Spleen (tissue), 11 donors: ENCODE measurements around the gene MTNR1B. TPM values are rescaled to one million over a fixed set of nuclear protein-coding genes. Genes with fewer than 3 reads are reported as not detected.

Experiments
- DNase-seq: peaks from one replicate; pipeline ENCODE4 v3.0.0-alpha.2; 2020
- H3K27ac ChIP-seq, 8 donors: fragments of 200-600 bp; sonication (generic) in 7 of 8; 1 replicate in 4 of 8; 2 replicates in 4 of 8; pipeline versions ENCODE4 v1.5.0 to v1.8.0; 2016 to 2021; ENCODE audit warnings: inconsistent platforms in 4 of 8, mild to moderate bottlenecking in 4 of 8, moderate library complexity in 1 of 8
- H3K27me3 ChIP-seq, 7 donors: fragments of 200-600 bp; sonication (generic) in 6 of 7; replicated peaks in 1 of 7; 1 replicate in 4 of 7; 2 replicates in 3 of 7; pipeline versions ENCODE4 v1.5.0 to v1.8.0; 2016 to 2021; ENCODE audit warnings: inconsistent platforms in 3 of 7, mild to moderate bottlenecking in 1 of 7
- H3K36me3 ChIP-seq, 6 donors: fragments of 200-600 bp; sonication (generic) in 5 of 6; 1 replicate in 4 of 6; 2 replicates in 2 of 6; pipeline versions ENCODE4 v1.5.0 to v1.8.0; 2016 to 2021; ENCODE audit warnings: inconsistent platforms in 2 of 6
- H3K4me1 ChIP-seq, 6 donors: fragments of 200-600 bp; sonication (generic) in 5 of 6; 1 replicate in 3 of 6; 2 replicates in 3 of 6; pipeline versions ENCODE4 v1.5.0 to v1.8.0; 2016 to 2021; ENCODE audit warnings: inconsistent platforms in 3 of 6
- H3K4me3 ChIP-seq, 8 donors: fragments of 200-600 bp; sonication (generic) in 7 of 8; 1 replicate in 4 of 8; 2 replicates in 4 of 8; pipeline versions ENCODE4 v1.5.0 to v1.8.0; 2016 to 2021; ENCODE audit warnings: inconsistent platforms in 4 of 8, mild to moderate bottlenecking in 4 of 8, moderate library complexity in 2 of 8
- H3K9me3 ChIP-seq, 8 donors: fragments of 200-600 bp; sonication (generic) in 7 of 8; 1 replicate in 4 of 8; 2 replicates in 4 of 8; pipeline versions ENCODE4 v1.5.0 to v1.8.0; 2016 to 2021; ENCODE audit warnings: inconsistent platforms in 4 of 8
- POLR2A ChIP-seq, 3 donors: fragments of 450-650 bp; IDR thresholded peaks; one replicate each; pipeline ENCODE4 v1.5.1; 2017; ENCODE audit warnings: antibody characterized with exemption in 3 of 3, mild to moderate bottlenecking in 1 of 3
- POLR2AphosphoS5 ChIP-seq, 3 donors: sonication (generic); formaldehyde crosslinking; IDR thresholded peaks; one replicate each; pipeline ENCODE4 v1.5.1; 2017; ENCODE audit warnings: antibody characterized with exemption in 3 of 3
- WGBS, 5 donors: extraction: QIAGEN DNeasy Blood & Tissue Kit in 3 of 5; methylation state at CpG; one replicate each; pipeline versions ENCODE4 v1.1.5 to v1.1.7; 2013 to 2018; 5-methylcytosine and 5-hydroxymethylcytosine counted together
- intact Hi-C: fragments of 100-400 bp; cut with DNase I; formaldehyde crosslinking; loops from one replicate; pipeline ENCODE4 v1.15.0; 2023; ENCODE audit warnings: low total_unique reads
- polyA plus RNA-seq, 3 donors: library from polyadenylated mRNA; stranded (reverse); fragments of 200-250 nt; gene quantifications; one replicate each; pipeline ENCODE4 v1.2.1, GENCODE V29; 2013
- total RNA-seq, 7 donors: library from RNA; depleted of rRNA in 3 of 7; stranded (reverse); fragments of >200 nt in 3 of 7; fragmentation: NEBNext Ultra II Directional in 4 of 7; extraction: Animal tissue kit (Norgen Biotek cat#: 25700) in 4 of 7; gene quantifications; one replicate each; pipeline versions ENCODE4 v1.1.0 to v1.2.1, GENCODE V29; 2016 to 2021
- TF ChIP-seq, protein P1 (sequence below), 11 experiments: fragments of 200-600 bp in 7 of 11; fragments of 450-650 bp in 4 of 11; sonication (generic) in 4 of 11; IDR thresholded peaks in 8 of 11; conservative IDR thresholded peaks in 3 of 11; 1 replicate in 7 of 11; 2 replicates in 4 of 11; pipeline versions ENCODE4 v1.4.0 to v1.8.0; 2016 to 2021; ENCODE audit warnings: antibody characterized with exemption in 11 of 11, inconsistent platforms in 4 of 11, mild to moderate bottlenecking in 1 of 11
- donor health status: healthy with polysubstance abuse.
- donor health status: DM: no; HTN: no; CAD: no; lungs with moderate emphysema.
- donor health status: DM: no; HTN: no; CAD: no.
- donor health status: Bipolar disorder and iron deficiency.
- donor health status: healthy.
- donor health status: DM: no; HTN: no; CAD: no.
- donor health status: DM: yes; HTN: yes; CAD: no.

The MTNR1B gene
- total and polyA plus RNA-seq, 10 donors = not detected

GRCh38 chr11:93024369-93024768 is 54.9 kb downstream of the MTNR1B start:
- Histone ChIP-seq H3K4me1 (no peaks in the 10 kb centered on the region), H3K4me3 (no peak overlapping the region), H3K36me3 (no peaks in the 10 kb centered on the region), H3K27ac (no peak overlapping the region), H3K9me3 (no peaks in the 10 kb centered on the region), H3K27me3 (no peaks in the 10 kb centered on the region)
- intact Hi-C loops = no loop called here
- no peak for DNase-seq
- WGBS, 5 donors = 45 to 54% (median 50%) methylated on average over 1 of the region's 1 CpG
- TF ChIP-seq, protein P1, sequence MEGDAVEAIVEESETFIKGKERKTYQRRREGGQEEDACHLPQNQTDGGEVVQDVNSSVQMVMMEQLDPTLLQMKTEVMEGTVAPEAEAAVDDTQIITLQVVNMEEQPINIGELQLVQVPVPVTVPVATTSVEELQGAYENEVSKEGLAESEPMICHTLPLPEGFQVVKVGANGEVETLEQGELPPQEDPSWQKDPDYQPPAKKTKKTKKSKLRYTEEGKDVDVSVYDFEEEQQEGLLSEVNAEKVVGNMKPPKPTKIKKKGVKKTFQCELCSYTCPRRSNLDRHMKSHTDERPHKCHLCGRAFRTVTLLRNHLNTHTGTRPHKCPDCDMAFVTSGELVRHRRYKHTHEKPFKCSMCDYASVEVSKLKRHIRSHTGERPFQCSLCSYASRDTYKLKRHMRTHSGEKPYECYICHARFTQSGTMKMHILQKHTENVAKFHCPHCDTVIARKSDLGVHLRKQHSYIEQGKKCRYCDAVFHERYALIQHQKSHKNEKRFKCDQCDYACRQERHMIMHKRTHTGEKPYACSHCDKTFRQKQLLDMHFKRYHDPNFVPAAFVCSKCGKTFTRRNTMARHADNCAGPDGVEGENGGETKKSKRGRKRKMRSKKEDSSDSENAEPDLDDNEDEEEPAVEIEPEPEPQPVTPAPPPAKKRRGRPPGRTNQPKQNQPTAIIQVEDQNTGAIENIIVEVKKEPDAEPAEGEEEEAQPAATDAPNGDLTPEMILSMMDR (IDR thresholded peaks at IDR 0.05 in 8 of 11, conservative IDR thresholded peaks at IDR 0.05 in 3 of 11) = no peak
- no peak for TF ChIP-seq POLR2A (IDR thresholded peaks at IDR 0.05)
- TF ChIP-seq POLR2AphosphoS5 (IDR thresholded peaks at IDR 0.05) = no peak

GRCh38 chr11:93025558-93026255 is 56.3 kb downstream of the MTNR1B start:
- 64 to 68% (median 66%) methylated on average over 3 of the region's 3 CpGs for WGBS, 5 donors
- Histone ChIP-seq H3K4me1 (no peaks in the 10 kb centered on the region), H3K27ac (no peak overlapping the region), H3K27me3 (no peaks in the 10 kb centered on the region), H3K4me3 (no peak overlapping the region), H3K36me3 (no peaks in the 10 kb centered on the region), H3K9me3 (no peaks in the 10 kb centered on the region)
- TF ChIP-seq POLR2AphosphoS5 (IDR thresholded peaks at IDR 0.05) (no peak), POLR2A (IDR thresholded peaks at IDR 0.05) (no peak)
- TF ChIP-seq, protein P1 (IDR thresholded peaks at IDR 0.05 in 8 of 11, conservative IDR thresholded peaks at IDR 0.05 in 3 of 11) = no peak
- intact Hi-C loops = no loop called here
- no peak for DNase-seq

GRCh38 chr11:93028960-93029522 is 59.6 kb downstream of the MTNR1B start:
- intact Hi-C loops = no loop called here
- no peaks in the 10 kb centered on the region for H3K9me3 ChIP-seq
- H3K4me1 ChIP-seq = no peaks in the 10 kb centered on the region
- 61 to 74% (median 69%) methylated on average over 6 of the region's 6 CpGs for WGBS, 5 donors
- no peak for DNase-seq
- TF ChIP-seq POLR2AphosphoS5 (IDR thresholded peaks at IDR 0.05) (no peak), POLR2A (IDR thresholded peaks at IDR 0.05) (no peak)
- TF ChIP-seq, protein P1 (IDR thresholded peaks at IDR 0.05 in 8 of 11, conservative IDR thresholded peaks at IDR 0.05 in 3 of 11) = no peak
- no peaks in the 10 kb centered on the region for H3K36me3 ChIP-seq
- H3K27me3 ChIP-seq = no peaks in the 10 kb centered on the region
- no peak overlapping the region for H3K4me3 ChIP-seq
- no peak overlapping the region for H3K27ac ChIP-seq

DNA sequence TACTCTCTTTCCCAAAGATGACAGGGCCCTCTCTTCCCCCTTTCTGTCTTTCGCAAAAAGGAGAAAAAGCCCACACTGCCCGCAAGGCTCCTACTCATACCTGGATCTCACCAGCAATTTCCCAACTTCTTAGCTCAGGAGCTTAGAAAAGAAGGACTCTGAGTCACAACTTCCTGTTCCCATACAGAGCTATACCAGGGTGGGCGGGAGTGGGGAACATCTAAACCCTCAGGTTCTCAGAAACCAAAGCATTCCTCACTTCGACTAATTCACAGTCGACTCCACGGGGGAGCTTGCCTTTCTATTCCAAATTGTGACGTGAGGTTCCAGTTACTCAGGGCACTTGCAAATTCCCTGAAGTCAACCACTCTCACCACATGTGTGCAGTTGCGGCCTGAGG is 61.9 kb downstream of the MTNR1B start:
- Histone ChIP-seq H3K9me3 (peaks cover 0 to under 1% (median 0%) of the 10 kb centered on the region in 8 donors), H3K4me3 (no peak overlapping the region), H3K27ac (no peak overlapping the region), H3K36me3 (no peaks in the 10 kb centered on the region), H3K4me1 (no peaks in the 10 kb centered on the region), H3K27me3 (no peaks in the 10 kb centered on the region)
- WGBS, 5 donors = 69 to 81% (median 75%) methylated on average over 7 to 8 of the region's 8 CpGs
- intact Hi-C loops = no loop called here
- no peak for DNase-seq
- TF ChIP-seq, protein P1 (IDR thresholded peaks at IDR 0.05 in 8 of 11, conservative IDR thresholded peaks at IDR 0.05 in 3 of 11) = no peak
- no peak for TF ChIP-seq POLR2A (IDR thresholded peaks at IDR 0.05)
- TF ChIP-seq POLR2AphosphoS5 (IDR thresholded peaks at IDR 0.05) = no peak
